GM12878 (cell line): Measurements from ENCODE around the gene ZBTB7B. TPM values are rescaled to one million over a fixed set of nuclear protein-coding genes. Genes with fewer than 3 reads are reported as not detected.

Experiments
- ATF7 ChIP-seq: fragments of 450-650 bp; IDR thresholded peaks from 2 replicates; pipeline ENCODE4 v1.6.1; 2016; ENCODE audit warnings: low read depth, mild to moderate bottlenecking
- BACH1 ChIP-seq: fragments of 450-650 bp; IDR thresholded peaks from 2 replicates; pipeline ENCODE4 v1.6.1; 2017; ENCODE audit warnings: mild to moderate bottlenecking, borderline replicate concordance
- CBX5 ChIP-seq: sonication (generic); IDR thresholded peaks from 2 replicates; pipeline ENCODE4 v1.6.1; 2016; ENCODE audit warnings: low read depth, moderate library complexity, mild to moderate bottlenecking, inconsistent platforms
- CREM ChIP-seq: IDR thresholded peaks from 2 replicates; pipeline ENCODE4 v1.6.1; 2014; ENCODE audit warnings: antibody characterized with exemption, low read depth
- CTCF ChIP-seq, 3 experiments: IDR thresholded peaks in 2 of 3; conservative IDR thresholded peaks in 1 of 3; 2 replicates each; pipeline ENCODE4 v1.5.1; 2011; ENCODE audit warnings: low read depth in 3 of 3, low read length in 3 of 3, mild to moderate bottlenecking in 3 of 3, control low read depth in 2 of 3, moderate library complexity in 2 of 3, inconsistent platforms in 1 of 3, mixed read lengths in 1 of 3; ENCODE audit not compliant: control insufficient read depth in 2 of 3, insufficient read depth in 1 of 3; ENCODE audit errors: extremely low read depth in 1 of 3
- E4F1 ChIP-seq: fragments of 450-650 bp; IDR thresholded peaks from 2 replicates; pipeline ENCODE4 v1.6.1; 2018; ENCODE audit warnings: borderline replicate concordance, mild to moderate bottlenecking; ENCODE audit not compliant: partially characterized antibody
- EGR1 ChIP-seq, 2 experiments: IDR thresholded peaks; 1 replicate in 1 of 2; 2 replicates in 1 of 2; pipeline ENCODE4 v1.6.1; 2011 to 2012; ENCODE audit warnings: low read depth in 2 of 2, low read length in 2 of 2, borderline replicate concordance in 1 of 2, mild to moderate bottlenecking in 1 of 2, moderate library complexity in 1 of 2
- FOS ChIP-seq: IDR thresholded peaks from 3 replicates; pipeline ENCODE4 v1.6.1; 2011; ENCODE audit warnings: borderline replicate concordance; ENCODE audit not compliant: insufficient read length; ENCODE audit errors: extremely low read depth
- GATAD2B ChIP-seq: fragments of 450-650 bp; conservative IDR thresholded peaks from 2 replicates; pipeline ENCODE4 v1.6.1; 2017; ENCODE audit warnings: low read depth, mild to moderate bottlenecking, moderate library complexity
- HDAC2 ChIP-seq: fragments of 200-600 bp; sonication (generic); IDR thresholded peaks from 2 replicates; pipeline ENCODE4 v1.6.1; 2017
- IRF4 ChIP-seq: IDR thresholded peaks from 2 replicates; pipeline ENCODE4 v1.6.1; 2011; ENCODE audit warnings: low read depth, low read length
- NBN ChIP-seq: fragments of 450-650 bp; IDR thresholded peaks from 2 replicates; pipeline ENCODE4 v1.6.1; 2016
- NFYB ChIP-seq: IDR thresholded peaks from 2 replicates; pipeline ENCODE4 v1.6.1; 2011; ENCODE audit warnings: low read depth, mild to moderate bottlenecking, low read length, improper control_type of control experiment, moderate library complexity; ENCODE audit not compliant: insufficient read depth
- PAX5 ChIP-seq: IDR thresholded peaks from 2 replicates; pipeline ENCODE4 v1.6.1; 2011; ENCODE audit warnings: low read depth, low read length, borderline replicate concordance
- POLR2A ChIP-seq: IDR thresholded peaks from 2 replicates; pipeline ENCODE4 v1.6.1; 2011; ENCODE audit warnings: low read depth, mild to moderate bottlenecking, low read length
- SKIL ChIP-seq: fragments of 450-650 bp; IDR thresholded peaks from 2 replicates; pipeline ENCODE4 v1.6.1; 2017; ENCODE audit warnings: mild to moderate bottlenecking, low read depth, inconsistent platforms; ENCODE audit not compliant: poor library complexity, severe bottlenecking
- SREBF2 ChIP-seq: IDR thresholded peaks from 2 replicates; pipeline ENCODE4 v1.6.1; 2012; ENCODE audit warnings: mild to moderate bottlenecking, low read length
- YY1 ChIP-seq: IDR thresholded peaks from 2 replicates; pipeline ENCODE4 v1.6.1; 2011; ENCODE audit warnings: low read depth, mild to moderate bottlenecking, low read length
- polyA plus RNA-seq, 11 experiments: library from polyadenylated mRNA; depleted of rRNA in 4 of 11; unstranded in 6 of 11; stranded (reverse) in 5 of 11; fragments of >200 nt; fragmentation: Nextera tagmentation in 4 of 11; fragmentation: Illumina TruSeq in 1 of 11; extraction: Ambion mirVana in 4 of 11; extraction: Trizol in 1 of 11; gene quantifications; 1 replicate in 1 of 11; 2 replicates in 10 of 11; pipeline versions ENCODE4 v1.2.1 to v1.2.3, GENCODE V29; 2011 to 2016; ENCODE audit warnings: inconsistent platforms in 2 of 11, missing spikeins in 2 of 11, low read depth in 1 of 11
- total RNA-seq, 4 experiments: library from RNA; depleted of rRNA in 3 of 4; stranded (reverse); fragments of >200 nt in 3 of 4; fragmentation: Illumina TruSeq in 1 of 4; extraction: Trizol in 1 of 4; gene quantifications; 2 replicates each; pipeline versions ENCODE4 v1.2.1 to v1.2.3, GENCODE V29; 2013 to 2021

The ZBTB7B gene
- total and polyA plus RNA-seq, 10 of the 15 experiments (the other 5 are each of a cell fraction or from before 2014, with no cell fraction given), result 0.11 to 44.9 (median 11.3) TPM

GRCh38 chr1:155001675-155002463, 733 bp upstream of the ZBTB7B start (continued):
- TF ChIP-seq BACH1, result peak; percentile 98
- no peak for TF ChIP-seq HDAC2
- peak; percentile 93 for TF ChIP-seq NFYB
- no peak for TF ChIP-seq IRF4
- peak in 1 of 2 experiments; percentile 87; a peak in 2 of 3 replicates for TF ChIP-seq EGR1 (IDR thresholded peaks at IDR 0.05; ENCODE audit: borderline replicate concordance in 1 of 2, low read depth in 2 of 2, low read length in 2 of 2)
- TF ChIP-seq GATAD2B, result peak; percentile 98
- peak; percentile 91 for TF ChIP-seq NBN
- TF ChIP-seq SREBF2, result no peak
- TF ChIP-seq CREM, result peak; percentile 34; the same call in 1 of the 2 replicates
- TF ChIP-seq SKIL, result peak; percentile 42
- TF ChIP-seq POLR2A, result peak; percentile 1; the same call in 1 of the 2 replicates
- TF ChIP-seq CBX5, result no peak
- no peak for TF ChIP-seq PAX5
- peak; percentile 89 for TF ChIP-seq E4F1
- peak; percentile 37 to 53 (median 51); a peak in 5 of 6 replicates for TF ChIP-seq CTCF (IDR thresholded peaks at IDR 0.05 in 2 of 3, conservative IDR thresholded peaks at IDR 0.05 in 1 of 3; ENCODE audit: control insufficient read depth in 2 of 3, extremely low read depth in 1 of 3, insufficient read depth in 1 of 3, low read depth in 3 of 3, low read length in 3 of 3)
- peak; percentile 45 for TF ChIP-seq FOS
- TF ChIP-seq YY1, result 0 out of 2 replicates have a peak, but pooled peaks have one; percentile 28
- peak; percentile 51 for TF ChIP-seq ATF7
